Measurements from ENCODE around the gene MATR3.

GRCh38 chr5:139363937-139364336 is 70.4 kb downstream of the MATR3 start:
- TF ChIP-seq, protein P1, sequence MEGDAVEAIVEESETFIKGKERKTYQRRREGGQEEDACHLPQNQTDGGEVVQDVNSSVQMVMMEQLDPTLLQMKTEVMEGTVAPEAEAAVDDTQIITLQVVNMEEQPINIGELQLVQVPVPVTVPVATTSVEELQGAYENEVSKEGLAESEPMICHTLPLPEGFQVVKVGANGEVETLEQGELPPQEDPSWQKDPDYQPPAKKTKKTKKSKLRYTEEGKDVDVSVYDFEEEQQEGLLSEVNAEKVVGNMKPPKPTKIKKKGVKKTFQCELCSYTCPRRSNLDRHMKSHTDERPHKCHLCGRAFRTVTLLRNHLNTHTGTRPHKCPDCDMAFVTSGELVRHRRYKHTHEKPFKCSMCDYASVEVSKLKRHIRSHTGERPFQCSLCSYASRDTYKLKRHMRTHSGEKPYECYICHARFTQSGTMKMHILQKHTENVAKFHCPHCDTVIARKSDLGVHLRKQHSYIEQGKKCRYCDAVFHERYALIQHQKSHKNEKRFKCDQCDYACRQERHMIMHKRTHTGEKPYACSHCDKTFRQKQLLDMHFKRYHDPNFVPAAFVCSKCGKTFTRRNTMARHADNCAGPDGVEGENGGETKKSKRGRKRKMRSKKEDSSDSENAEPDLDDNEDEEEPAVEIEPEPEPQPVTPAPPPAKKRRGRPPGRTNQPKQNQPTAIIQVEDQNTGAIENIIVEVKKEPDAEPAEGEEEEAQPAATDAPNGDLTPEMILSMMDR (IDR thresholded peaks at IDR 0.05), result no peak
- TF ChIP-seq POLR2A (IDR thresholded peaks at IDR 0.05), result no peak
